ENCODE data around the gene ADAP2. TPM values are rescaled to one million over a fixed set of nuclear protein-coding genes. Genes with fewer than 3 reads are reported as not detected.
"Not testable (repeated sequence)": the region's sequence is repeated elsewhere in the genome, so short reads cannot be mapped to it uniquely, and the experiment has no call there.

The ADAP2 gene
- total RNA-seq, 1 experiment from 2014 or later = 1.2 TPM

GRCh38 chr17:30975042-30975820 is 53.5 kb downstream of the ADAP2 start:
- ChIA-PET CTCF (no interaction called here), POLR2A (interaction anchor here (0.7 kb wide), 1 partner anchor 15 kb away, joined by 4 read pairs; no protein-coding TSS in a partner anchor)
- H3K27me3 Mint-ChIP-seq (ENCODE audit: low read depth) = no peaks in the 10 kb centered on the region
- H3K27ac Mint-ChIP-seq = no peak overlapping the region
- no peak overlapping the region for H3K4me3 Mint-ChIP-seq
- no peak for DNase-seq (ENCODE audit: low spot score)
- H3K4me1 Mint-ChIP-seq = peaks cover 8% of the 10 kb centered on the region; the same call in 1 of the 2 replicates
- TF ChIP-seq GTF2I (CRISPR knock-in tag; conservative IDR thresholded peaks at IDR 0.05) = no peak
- TF ChIP-seq E2F1 (CRISPR knock-in tag; IDR thresholded peaks at IDR 0.05) = no peak
- TF ChIP-seq IRF1 (CRISPR knock-in tag; IDR thresholded peaks at IDR 0.05) = no peak
- TF ChIP-seq ATF1 (CRISPR knock-in tag; IDR thresholded peaks at IDR 0.05) = no peak
- TF ChIP-seq JAZF1 (CRISPR knock-in tag; IDR thresholded peaks at IDR 0.05) = no peak
- no peak for TF ChIP-seq ETV6 (CRISPR knock-in tag; IDR thresholded peaks at IDR 0.05)
- no peak for TF ChIP-seq FOXP4 (CRISPR knock-in tag; IDR thresholded peaks at IDR 0.05)
- TF ChIP-seq FOXK1 (CRISPR knock-in tag; IDR thresholded peaks at IDR 0.05) = no peak
- TF ChIP-seq HMGA2 (CRISPR knock-in tag; IDR thresholded peaks at IDR 0.05) = no peak
- no peak for TF ChIP-seq CTCF (IDR thresholded peaks at IDR 0.05)
- no peak for TF ChIP-seq CREB1 (CRISPR knock-in tag; IDR thresholded peaks at IDR 0.05)
- no peak for TF ChIP-seq ZSCAN18 (CRISPR knock-in tag; IDR thresholded peaks at IDR 0.05)
- no peak for TF ChIP-seq AFF4 (CRISPR knock-in tag; IDR thresholded peaks at IDR 0.05; ENCODE audit: borderline replicate concordance)
- no peak for TF ChIP-seq E2F5 (CRISPR knock-in tag; IDR thresholded peaks at IDR 0.05)
- no peak for TF ChIP-seq HMGXB4 (CRISPR knock-in tag; IDR thresholded peaks at IDR 0.05)
- no peak for TF ChIP-seq SOX15 (CRISPR knock-in tag; IDR thresholded peaks at IDR 0.05)
- peaks cover 21% of the 10 kb centered on the region for H3K36me3 Mint-ChIP-seq
- no peak for ATAC-seq
- peaks cover 8% of the 10 kb centered on the region for H3K9me3 Mint-ChIP-seq

GRCh38 chr17:30979919-30980318 is 58.2 kb downstream of the ADAP2 start:
- H3K4me1 Mint-ChIP-seq; H3K27ac Mint-ChIP-seq; ATAC-seq; H3K27me3 Mint-ChIP-seq (ENCODE audit: low read depth); DNase-seq (ENCODE audit: low spot score); POLR2A ChIA-PET; H3K9me3 Mint-ChIP-seq; H3K4me3 Mint-ChIP-seq; CTCF ChIA-PET: not testable (repeated sequence)
- peaks cover 17% of the 10 kb centered on the region for H3K36me3 Mint-ChIP-seq

Data from WTC11 (cell line).